ENCODE data around the gene CA14.
"Not testable (repeated sequence)": the region's sequence is repeated elsewhere in the genome, so short reads cannot be mapped to it uniquely, and the experiment has no call there.

CA14 gene

GRCh38 chr1:150257624-150258585 is at the start of gene CA14:
TSS of gene CA14 (plus strand) at chr1:150257774. CDS start at chr1:150258129, 355 bp downstream.
- no peak for DNase-seq

GRCh38 chr1:150208460-150208859 is 49.1 kb upstream of the CA14 start:
- DNase-seq, result not testable (repeated sequence)

GRCh38 chr1:150210091-150210490 is 47.5 kb upstream of the CA14 start:
- DNase-seq, result no peak

GRCh38 chr1:150210706-150211105 is 46.9 kb upstream of the CA14 start:
- no peak for DNase-seq

- DNase-seq, result no peak
These were observed 45.5 kb upstream of the CA14 start for GRCh38 chr1:150212070-150212469.

GRCh38 chr1:150213170-150214098 is 44.1 kb upstream of the CA14 start:
- DNase-seq, result peak; percentile 95

GRCh38 chr1:150214099-150214756 is 43.3 kb upstream of the CA14 start:
- DNase-seq, result not testable (repeated sequence)

GRCh38 chr1:150215855-150216254 is 41.7 kb upstream of the CA14 start:
- DNase-seq, result not testable (repeated sequence)

GRCh38 chr1:150221552-150221951 is 36.0 kb upstream of the CA14 start:
- no peak for DNase-seq

- no peak for DNase-seq
These were observed 32.6 kb upstream of the CA14 start for GRCh38 chr1:150224983-150225382.

GRCh38 chr1:150225546-150225945 is 32.0 kb upstream of the CA14 start:
- DNase-seq, result no peak

GRCh38 chr1:150226486-150226885 is 31.1 kb upstream of the CA14 start:
- DNase-seq, result no peak

GRCh38 chr1:150227228-150227627 is 30.3 kb upstream of the CA14 start:
- no peak for DNase-seq

- DNase-seq, result not testable (repeated sequence)
These were observed 29.3 kb upstream of the CA14 start for GRCh38 chr1:150228246-150228645.

- DNase-seq, result not testable (repeated sequence)
These were observed 24.7 kb upstream of the CA14 start for GRCh38 chr1:150232921-150233320.

GRCh38 chr1:150233359-150234308 is 23.9 kb upstream of the CA14 start:
- peak; percentile 67 for DNase-seq

- no peak for DNase-seq
These were observed 23.3 kb upstream of the CA14 start for GRCh38 chr1:150234309-150234565.

GRCh38 chr1:150234566-150235293 is 22.8 kb upstream of the CA14 start:
- peak; percentile 96 for DNase-seq

- peak; percentile 50 for DNase-seq
These were observed 22.2 kb upstream of the CA14 start for GRCh38 chr1:150235294-150235851.

- DNase-seq, result peak; percentile 94
These were observed 21.5 kb upstream of the CA14 start, which contains the start of gene ANP32E for GRCh38 chr1:150235852-150236613. TSS of gene ANP32E (minus strand) at chr1:150236112. CDS start at chr1:150235786, 326 bp downstream.

Data from stimulated activated CD4-positive, alpha-beta T cell treated with anti-CD3 and anti-CD28 coated beads, Interleukin-15, amount 100 ng/mL, for 24 hours (primary cell).